GM19324 (cell line): ENCODE measurements around the gene CENPO.
"Not testable (repeated sequence)": the region's sequence is repeated elsewhere in the genome, so short reads cannot be mapped to it uniquely, and the experiment has no call there.

Source experiments
- ATAC-seq: cut with Tn5 transposase; IDR thresholded peaks from one replicate; pipeline ENCODE4 v1.9.1; 2021; ENCODE audit warnings: mild to moderate bottlenecking, moderate library complexity; ENCODE audit not compliant: unreplicated experiment, low FRiP score

Gene CENPO

DNA sequence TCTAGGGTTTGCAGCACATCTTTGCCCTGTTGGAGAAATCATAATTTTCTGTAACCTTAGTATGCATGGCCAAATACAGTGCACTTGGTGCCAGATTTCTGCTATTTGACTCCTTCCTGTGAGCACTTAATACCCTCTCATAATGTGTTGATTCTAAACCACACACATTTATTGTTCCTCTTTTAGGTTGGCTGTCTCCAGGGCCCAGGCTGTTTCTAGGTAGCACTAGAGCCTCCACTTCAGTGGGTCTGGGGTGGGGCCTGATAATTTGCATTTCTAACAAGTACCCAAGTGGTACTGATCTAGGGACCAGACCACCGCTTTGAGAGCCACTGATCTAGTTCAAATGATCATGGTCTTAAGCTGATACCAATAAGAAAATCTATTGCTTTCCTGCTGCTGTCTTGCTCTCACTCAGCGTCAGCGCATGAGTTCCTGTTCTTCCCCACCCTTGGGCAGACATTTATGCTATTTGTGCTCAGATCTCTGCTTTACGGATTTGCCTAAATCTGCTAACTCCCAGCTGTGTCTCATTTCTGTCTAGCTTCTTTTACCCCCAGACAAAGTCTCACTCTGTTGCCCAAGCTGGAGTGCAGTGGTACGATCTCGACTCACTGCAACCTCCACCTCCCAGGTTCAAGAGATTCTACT is 7.4 kb upstream of the CENPO start:
- ATAC-seq: peak; percentile 84

- ATAC-seq: no peak
These were observed 5.7 kb upstream of the CENPO start for GRCh38 chr2:24787532-24787931.

GRCh38 chr2:24788816-24789215 is 4.4 kb upstream of the CENPO start:
- ATAC-seq: no peak

DNA sequence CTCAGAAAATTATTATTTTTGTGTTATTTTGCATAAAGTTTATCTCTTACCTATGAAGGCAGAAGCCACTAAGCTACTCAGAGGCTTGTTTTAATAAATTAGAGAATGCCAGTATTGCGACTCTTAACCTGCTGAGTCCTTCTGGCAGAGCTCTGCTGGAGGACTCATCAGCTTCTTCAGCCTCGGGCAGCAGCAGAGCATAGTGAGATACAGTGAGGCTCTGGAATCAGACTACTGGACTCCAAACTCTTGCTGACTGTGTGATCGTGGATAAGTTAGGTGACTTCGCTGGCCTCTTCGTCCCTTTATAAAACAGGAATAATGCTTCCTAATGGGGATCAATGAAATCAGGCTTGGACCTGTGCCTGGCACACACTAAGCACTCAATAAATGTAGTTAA is 1.8 kb upstream of the CENPO start:
- ATAC-seq: no peak

DNA sequence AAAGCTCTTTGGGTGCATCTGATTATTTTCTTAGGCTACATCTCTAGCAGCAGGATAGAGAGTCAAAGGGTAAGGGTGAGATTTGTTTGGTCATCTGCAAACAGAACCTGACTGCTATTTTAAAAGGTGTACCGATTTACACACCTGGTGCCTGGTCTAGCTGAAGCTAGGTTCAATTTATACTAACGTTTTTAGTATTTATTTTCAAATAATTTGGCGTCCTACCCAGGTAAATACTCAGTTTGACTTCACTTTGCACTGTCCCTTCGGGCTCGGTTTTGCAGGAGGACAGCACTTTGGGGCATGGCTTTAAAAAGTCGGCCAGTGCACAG is 717 bp upstream of the CENPO start:
- no peak for ATAC-seq

GRCh38 chr2:24793761-24794435 is 673 bp downstream of the CENPO start:
- no peak for ATAC-seq

GRCh38 chr2:24797644-24798043 is 4.4 kb downstream of the CENPO start:
- ATAC-seq: no peak

- ATAC-seq: not testable (repeated sequence)
These were observed 7.3 kb downstream of the CENPO start for GRCh38 chr2:24800487-24800886.

DNA sequence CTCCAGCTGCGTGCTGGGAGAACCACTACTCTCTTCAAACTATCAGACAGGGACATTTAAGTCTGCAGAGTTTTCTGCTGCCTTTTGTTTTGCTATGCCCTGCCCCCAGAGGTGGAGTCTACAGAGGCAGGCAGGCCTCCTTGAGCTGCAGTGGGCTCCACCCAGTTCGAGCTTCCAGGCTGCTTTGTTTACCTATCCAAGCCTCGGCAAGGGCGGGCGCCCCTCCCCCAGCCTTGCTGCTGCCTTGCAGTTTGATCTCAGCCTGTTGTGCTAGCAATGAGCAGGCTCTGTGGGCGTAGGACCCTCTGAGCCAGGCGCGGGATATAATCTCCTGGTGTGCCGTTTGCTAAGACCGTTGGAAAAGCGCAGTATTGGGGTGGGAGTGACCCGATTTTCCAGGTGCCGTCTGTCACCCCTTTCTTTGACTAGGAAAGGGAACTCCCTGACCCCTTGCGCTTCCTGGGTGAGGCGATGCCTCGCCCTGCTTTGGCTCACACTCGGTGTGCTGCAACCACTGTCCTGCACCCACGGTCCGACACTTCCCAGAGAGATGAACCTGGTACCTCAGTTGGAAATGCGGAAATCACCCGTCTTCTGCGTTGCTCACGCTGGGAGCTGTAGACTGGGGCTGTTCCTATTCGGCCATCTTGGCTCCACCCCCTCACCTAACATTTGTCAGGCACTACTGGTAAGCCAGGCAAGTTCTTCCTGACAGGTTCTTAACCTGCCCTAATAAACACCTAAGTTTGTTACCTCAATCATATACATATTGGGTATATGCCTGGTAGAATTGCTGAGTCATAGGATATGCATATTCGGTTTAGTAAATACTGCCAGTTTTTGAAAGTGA is 12.8 kb downstream of the CENPO start:
- not testable (repeated sequence) for ATAC-seq

DNA sequence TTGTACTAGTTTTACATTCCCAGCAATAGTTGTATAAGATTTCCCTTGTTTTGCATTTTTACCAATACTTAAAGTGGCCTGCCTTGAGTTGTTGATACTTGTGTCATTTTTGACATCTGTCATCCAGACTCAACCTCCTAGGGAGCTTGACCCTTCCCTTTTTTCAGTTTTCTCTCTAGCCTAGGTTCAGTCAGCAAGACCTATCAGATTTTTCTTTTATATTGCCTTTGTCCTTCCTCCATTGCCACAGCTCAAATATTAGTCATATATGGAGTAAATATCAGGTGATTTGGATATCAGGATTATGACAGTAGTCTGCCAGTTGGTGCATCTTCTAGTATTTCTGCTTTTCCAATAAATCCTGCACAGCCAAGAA is 13.4 kb downstream of the CENPO start:
- no peak for ATAC-seq

DNA sequence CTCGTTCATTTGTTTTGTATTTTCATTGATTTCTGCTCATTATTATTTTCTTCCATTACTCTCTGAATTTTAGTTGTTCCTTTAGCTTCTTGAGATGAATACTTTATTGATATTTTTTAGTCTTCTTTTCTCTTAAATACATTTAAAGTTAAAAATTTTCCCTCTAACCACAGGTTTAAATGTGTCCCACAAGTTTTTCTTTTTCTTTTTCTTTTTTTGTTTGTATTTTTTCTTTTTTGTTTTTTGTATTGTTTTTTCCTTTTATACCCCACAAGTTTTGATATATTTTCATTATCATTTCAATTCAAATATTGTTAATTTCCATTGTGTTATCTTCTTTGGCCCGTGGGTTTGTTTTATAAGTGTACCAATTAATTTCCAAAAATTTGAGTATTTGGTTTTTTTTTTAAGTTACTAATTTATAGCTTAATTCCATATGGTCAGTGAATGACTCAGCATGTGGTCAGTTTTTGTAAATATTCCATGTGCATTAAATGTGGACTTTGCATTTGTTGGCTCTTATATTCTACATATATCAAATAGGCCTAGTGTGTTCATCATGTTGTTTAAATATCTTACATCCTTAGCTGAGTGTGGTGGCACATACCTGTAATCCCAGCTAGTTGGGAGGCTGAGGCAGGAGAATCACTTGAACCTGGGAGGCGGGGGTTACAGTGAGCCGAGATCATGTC is 16.2 kb downstream of the CENPO start:
- ATAC-seq: no peak

DNA sequence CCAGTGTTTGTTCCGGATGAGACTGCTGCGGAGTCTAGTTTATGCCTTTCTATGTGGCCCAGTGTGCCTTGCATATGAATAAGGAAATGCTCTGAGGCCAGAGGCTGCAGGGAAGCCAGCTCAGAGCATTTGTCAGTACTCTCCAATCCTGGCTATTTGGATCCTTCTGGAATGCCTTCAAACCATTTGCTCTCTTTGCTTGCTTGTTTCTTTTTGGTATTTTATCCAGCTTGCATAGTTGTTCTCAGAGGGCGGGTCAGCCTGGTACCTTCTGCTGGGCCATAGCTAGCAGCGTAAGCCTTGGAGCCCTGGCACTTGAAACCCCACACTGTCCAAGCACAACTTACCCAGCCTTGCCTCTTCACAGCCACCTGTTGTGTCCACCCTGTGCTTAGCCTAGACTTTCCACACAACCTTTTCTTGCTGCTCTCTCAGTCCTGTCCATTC is 20.5 kb downstream of the CENPO start:
- no peak for ATAC-seq

DNA sequence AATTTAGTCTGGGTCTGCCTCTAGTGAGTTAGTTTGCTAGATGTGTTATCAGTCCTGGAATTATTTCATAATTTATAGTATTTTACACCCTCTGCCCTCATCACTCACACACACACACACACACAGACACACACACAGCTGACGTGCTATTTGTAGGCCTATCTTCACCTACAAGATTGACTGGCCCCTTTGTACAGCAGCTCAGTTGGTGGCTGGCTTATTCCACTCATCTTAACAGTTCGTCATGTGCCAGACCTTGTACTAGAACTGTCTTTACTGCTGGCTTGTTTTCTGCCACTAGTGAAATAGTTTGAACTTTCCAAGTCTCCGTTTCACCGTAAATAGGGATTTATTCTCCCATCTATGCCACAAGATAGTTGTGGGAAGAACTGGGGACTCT is 21.3 kb downstream of the CENPO start:
- ATAC-seq: no peak

DNA sequence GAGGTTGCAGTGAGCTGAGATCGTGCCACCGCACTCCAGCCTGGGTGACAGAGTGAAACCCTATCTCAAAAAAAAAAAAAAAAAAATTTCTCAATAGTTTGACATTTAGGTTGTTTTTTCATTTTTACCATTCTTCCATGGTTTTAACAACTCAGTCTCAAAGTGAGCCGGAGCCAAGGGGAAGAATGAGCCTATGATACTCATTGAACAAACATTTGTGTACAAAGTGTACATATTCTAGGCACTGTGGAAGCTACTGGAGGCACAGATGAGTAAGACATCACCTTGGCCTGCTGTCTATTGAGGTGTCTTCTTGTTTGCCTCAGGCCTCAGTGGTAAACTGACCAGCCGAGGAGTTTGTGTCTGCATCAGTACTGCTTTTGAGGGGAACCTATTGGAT is 21.9 kb downstream of the CENPO start:
- no peak for ATAC-seq

DNA sequence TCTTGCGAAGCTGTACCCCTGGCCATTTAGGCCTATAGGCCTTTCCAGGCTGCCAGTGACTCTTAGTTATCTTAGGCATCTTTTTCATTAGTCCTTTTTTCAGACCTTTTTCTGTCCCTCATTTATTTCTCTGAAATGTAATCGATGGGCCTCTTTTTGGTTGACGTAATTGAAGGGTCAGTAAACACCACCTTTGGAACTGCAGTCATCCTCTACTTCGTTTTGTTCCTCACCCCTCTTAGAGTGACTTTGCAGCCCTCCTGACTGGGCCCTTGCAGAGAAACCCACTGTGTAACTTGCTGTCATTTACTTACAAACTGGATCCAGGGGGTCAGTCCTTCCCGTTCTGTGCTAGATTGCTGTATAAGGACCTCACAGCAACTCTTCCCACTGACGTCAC is 23.2 kb downstream of the CENPO start:
- no peak for ATAC-seq

GRCh38 chr2:24816884-24817283 is 23.7 kb downstream of the CENPO start:
- ATAC-seq: no peak

DNA sequence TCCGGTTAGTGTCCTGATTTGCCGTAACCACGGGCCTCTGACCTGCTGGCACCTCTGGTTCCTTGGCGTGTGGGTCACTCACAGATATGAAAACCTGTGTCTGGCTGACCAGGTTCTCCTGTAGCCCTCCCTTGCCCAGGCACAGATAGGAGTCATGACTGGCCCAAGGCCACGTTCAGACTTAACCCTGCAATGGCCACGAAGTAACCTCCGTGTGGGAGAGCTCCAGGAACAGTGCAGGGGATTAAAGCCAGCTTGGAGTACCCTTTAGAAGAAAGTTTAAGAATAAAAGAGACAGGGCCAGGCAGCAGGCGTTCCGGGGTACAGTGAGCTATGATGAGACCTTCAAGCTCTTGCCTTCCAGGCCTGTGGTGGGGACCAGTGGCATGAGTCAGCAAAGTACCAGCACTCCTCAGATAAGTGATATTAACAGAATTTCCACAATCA is 25.5 kb downstream of the CENPO start:
- ATAC-seq: no peak

DNA sequence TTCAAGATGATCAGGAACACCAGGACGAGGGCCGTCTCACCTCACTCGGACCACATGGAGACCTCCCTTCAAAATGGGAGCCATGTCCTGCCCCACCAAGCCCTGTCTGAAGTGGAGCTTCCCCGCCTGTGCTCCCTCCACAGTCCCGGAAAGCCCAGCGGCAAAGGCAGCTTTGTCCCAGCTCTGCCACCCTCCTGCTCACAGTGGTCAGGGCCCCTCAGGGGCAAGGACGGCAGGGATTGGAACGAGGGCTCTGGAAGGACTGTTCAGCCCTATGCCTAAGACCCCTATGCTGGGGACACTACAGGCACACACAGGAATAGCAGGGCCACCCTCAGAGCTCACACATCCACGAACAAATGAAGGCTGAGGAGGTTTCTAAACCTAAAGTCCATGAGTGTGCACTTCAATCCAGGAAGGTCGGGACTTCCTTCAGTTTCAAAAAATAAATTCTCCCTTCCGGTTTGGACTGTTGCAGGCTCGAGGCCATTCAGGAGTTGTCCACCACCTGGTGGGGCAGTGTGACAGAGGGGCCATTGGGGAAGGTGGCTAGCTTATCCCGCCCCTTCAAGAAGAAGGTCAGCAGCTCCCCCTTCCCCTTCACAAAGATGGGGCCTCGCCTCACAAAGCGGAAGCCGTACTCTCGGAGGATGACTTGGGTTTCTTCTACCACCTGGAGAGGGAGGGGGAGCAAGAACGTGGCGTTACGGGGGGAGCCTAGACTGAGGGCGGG is 26.4 kb downstream of the CENPO start:
- no peak for ATAC-seq

DNA sequence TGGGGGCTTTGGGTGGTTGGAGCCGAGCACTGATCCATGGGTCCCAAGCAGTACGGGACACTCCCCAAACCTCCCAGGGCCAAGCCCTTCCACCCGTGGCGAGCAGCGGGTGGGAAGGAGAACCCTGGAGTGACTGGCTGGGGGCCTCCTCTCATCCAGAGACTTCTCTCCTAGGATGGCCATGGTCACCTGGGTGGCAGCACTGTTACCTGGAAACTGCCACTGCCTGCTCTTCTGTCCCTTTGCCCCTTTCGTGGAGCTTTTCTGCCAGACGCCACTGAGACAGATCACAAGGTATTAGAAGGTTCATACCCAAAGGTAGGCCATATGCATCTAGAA is 26.9 kb downstream of the CENPO start:
- ATAC-seq: no peak

- ATAC-seq: no peak
These were observed 27.6 kb downstream of the CENPO start for GRCh38 chr2:24820598-24821432.
